GM12873 (cell line): Measurements from ENCODE around the gene RGS14.

Experiments
- TF ChIP-seq, protein P1 (sequence below): IDR thresholded peaks from 2 replicates; pipeline ENCODE4 v1.5.1; 2012; ENCODE audit warnings: low read depth, mild to moderate bottlenecking, moderate library complexity, low read length, control low read depth; ENCODE audit not compliant: insufficient read depth; ENCODE audit errors: missing control alignments

RGS14 gene

DNA sequence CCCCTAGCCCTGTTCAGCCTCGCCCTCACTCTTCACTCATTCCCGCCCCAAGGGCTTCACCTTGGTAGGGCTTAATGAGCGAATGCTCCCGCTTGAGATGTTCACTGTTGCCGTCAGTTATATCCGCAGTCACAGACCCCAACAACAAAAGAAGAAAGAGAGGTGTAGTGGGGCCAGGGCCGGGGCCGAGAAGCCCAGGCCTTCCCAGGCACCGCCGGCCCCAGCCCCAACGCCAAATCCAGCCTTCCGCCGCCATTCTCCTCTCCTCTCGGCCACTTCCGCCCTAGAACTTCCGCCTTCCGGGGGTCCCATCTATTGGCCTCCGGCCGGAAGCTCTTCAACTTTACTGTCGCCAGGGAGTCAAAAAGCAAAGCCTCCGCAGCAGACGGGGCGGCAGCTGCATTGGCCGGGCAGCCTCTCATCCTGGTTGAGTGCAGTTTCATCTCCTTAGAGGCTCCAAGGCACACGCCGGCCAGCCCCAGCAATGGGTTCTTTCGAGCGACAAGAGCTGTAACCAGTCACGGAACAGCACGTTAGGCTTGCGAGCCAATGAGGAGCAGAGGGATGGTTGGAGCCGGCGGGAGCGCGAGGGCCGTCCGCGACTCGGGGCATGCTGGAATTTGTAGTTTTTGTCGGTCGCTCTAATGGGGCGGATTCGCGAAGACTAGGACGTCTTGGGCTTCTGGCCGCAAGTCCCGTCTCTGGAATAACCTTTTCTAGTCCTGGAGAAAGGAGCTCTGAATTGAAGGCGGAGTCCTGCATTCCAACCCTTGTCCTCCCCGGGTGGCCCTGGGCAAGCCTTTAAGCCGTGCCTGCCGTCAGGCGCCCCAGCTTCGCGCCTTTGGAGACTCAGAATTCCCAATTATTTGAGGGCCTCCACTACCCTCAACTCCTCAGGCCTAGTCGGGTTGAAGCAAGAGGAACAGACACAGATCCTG lies 6.1 kb upstream of the RGS14 start, which contains the start of gene LMAN2:
Gene LMAN2, minus strand, starts transcription at position 277 of the 938 bp plus-strand sequence. Its CDS starts 21 bp downstream, at position 256.
- TF ChIP-seq, protein P1, sequence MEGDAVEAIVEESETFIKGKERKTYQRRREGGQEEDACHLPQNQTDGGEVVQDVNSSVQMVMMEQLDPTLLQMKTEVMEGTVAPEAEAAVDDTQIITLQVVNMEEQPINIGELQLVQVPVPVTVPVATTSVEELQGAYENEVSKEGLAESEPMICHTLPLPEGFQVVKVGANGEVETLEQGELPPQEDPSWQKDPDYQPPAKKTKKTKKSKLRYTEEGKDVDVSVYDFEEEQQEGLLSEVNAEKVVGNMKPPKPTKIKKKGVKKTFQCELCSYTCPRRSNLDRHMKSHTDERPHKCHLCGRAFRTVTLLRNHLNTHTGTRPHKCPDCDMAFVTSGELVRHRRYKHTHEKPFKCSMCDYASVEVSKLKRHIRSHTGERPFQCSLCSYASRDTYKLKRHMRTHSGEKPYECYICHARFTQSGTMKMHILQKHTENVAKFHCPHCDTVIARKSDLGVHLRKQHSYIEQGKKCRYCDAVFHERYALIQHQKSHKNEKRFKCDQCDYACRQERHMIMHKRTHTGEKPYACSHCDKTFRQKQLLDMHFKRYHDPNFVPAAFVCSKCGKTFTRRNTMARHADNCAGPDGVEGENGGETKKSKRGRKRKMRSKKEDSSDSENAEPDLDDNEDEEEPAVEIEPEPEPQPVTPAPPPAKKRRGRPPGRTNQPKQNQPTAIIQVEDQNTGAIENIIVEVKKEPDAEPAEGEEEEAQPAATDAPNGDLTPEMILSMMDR, result no peak

DNA sequence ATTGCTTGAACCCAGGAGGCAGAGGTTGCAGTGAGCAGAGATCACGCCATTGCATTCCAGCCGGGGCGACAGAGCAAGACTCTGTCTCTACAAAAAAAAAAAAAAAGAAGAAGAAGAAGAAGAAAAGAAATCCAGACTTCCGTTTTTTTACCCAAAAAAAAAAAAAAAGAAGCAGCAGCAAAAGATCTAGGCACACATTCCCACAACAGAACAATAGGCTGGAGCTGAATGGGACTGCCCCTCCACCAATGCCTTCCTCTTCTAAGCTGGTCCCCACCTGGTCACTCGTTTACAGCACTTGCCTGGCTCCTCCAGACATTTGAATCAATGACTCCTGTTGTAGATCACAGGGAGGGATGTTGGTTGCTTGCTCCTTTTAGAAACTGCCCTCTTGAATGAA lies 4.6 kb upstream of the RGS14 start:
- TF ChIP-seq, protein P1, result no peak

DNA sequence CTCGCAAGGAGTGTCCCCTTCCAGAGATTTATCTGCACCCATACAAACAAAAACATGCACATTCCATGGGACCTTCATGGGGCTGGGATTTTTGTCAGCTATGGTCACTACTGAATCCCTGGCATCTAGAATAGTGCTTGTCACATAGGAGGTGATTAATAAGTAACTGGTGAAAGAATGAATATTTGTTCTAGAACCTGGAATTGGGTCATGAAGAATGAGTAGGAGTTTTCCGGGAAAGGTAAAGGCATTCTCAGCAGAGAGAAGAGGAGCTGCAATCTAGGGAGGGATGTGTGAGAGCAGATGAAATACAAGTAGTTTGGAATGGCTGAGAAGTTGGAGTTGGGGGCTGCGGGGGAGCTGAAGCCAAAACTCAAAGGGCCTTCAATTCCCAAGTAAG lies 3.5 kb upstream of the RGS14 start:
- TF ChIP-seq, protein P1, result no peak

DNA sequence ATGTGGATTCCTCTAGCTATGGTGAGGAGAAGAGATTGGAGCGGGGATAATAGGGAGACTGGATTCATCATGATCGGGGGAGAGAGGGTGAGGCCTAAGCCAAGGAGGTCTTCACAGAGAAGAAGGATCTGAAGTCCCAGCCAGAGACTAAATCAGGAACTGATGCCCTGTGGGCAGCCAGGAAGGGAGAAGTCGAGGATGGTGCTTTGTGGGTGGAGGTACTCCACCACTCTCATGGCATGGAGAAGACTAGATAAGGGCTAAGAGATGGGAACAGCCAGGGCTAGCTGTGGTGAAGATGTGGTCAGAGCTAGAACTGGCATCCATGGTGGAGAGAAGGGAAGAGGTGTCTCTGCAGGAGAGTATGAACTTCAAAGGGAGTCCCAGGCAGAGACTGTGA lies 3.0 kb upstream of the RGS14 start:
- TF ChIP-seq, protein P1, result no peak

DNA sequence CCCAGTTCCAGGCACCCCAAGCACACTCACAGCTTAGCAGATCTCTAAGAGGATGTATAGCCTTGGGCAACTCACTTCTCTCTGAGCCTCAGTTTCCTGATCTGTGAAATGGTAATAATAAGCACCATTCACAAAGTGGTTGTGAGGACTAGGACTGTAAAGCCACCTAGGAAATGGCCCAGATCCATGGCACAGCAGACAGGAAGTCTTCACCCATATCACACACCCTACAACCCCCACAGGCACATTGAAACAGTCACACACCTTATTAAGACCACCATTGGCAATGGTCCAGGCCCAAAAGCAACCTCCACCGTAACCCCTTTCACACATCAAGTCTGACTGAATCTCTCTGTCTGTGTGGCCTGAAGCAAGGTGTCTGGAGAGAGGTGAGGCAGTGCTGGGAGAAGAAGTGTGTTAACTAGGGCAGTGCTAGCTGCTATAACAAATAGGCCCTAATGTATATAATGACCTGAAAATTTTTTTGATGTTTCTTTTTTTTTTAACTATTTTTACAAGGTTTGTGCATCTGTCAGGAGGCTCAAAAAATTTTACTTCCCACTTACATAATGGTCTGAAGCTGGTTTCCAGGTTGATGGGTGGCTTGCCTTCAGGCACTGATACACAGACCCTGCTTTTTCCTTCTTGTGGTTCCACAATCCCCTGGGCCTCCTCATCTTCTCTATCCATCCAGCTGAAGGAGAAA lies 2.4 kb upstream of the RGS14 start:
- TF ChIP-seq, protein P1, result no peak

DNA sequence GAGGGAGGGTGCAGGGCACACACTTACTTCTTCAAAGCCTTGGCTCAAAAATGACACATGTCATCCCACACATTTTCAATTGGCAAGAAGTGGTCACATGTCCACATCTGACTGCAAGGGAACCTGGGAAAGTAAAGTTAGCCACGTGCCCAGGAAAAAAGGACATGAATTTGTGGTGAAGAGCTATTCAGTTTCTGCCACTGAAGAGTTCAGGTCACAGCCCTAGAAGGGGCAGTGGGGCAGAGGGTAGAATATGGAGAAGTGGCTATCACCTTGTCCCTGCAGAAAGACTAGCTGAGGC lies 1.9 kb upstream of the RGS14 start:
- TF ChIP-seq, protein P1, result no peak

DNA sequence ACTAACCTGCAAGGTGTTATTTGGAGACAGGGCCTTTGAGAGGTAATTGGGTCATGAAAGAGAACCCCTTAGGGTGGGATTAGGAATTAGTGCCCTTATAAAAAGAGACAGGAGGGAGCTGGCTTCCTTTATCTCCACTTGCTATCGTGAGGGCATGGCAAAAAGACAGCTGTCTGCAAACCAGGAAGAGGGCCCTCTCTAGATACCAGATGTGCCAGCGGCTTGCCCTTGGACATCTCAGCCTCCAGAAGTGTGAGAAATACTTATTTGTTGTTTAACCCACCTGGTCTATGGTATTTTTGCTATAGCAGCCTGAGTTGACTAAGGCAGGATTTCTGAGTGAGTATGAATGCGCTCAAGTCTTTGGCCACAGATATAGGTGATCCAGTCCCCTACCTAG lies 978 bp upstream of the RGS14 start:
- TF ChIP-seq, protein P1, result no peak
